Osteoblast (primary cell): ENCODE data around the gene TBC1D19. TPM values are rescaled to one million over a fixed set of nuclear protein-coding genes. Genes with fewer than 3 reads are reported as not detected.
A peak's percentile ranks its signal among the peaks of the same experiment; 100 is the strongest.
"Not testable (repeated sequence)": the region's sequence is repeated elsewhere in the genome, so short reads cannot be mapped to it uniquely, and the experiment has no call there.

ENCODE experiments used
- DNase-seq: peaks from one replicate; pipeline ENCODE4 v3.0.0; 2011; ENCODE audit warnings: low spot score, mixed read lengths; ENCODE audit not compliant: insufficient read length; ENCODE audit errors: missing footprints
- H2AFZ ChIP-seq: 2 replicates; pipeline ENCODE4 v1.6.0; 2011; ENCODE audit warnings: mild to moderate bottlenecking, low read length
- H3K27ac ChIP-seq: 2 replicates; pipeline ENCODE4 v1.5.1; 2011; ENCODE audit warnings: mild to moderate bottlenecking, low read depth, low read length, moderate library complexity
- H3K27me3 ChIP-seq: 2 replicates; pipeline ENCODE4 v1.6.0; 2012; ENCODE audit warnings: mild to moderate bottlenecking, control low read depth, inconsistent platforms, low read length, moderate library complexity; ENCODE audit not compliant: insufficient read depth
- H3K36me3 ChIP-seq: 2 replicates; pipeline ENCODE4 v1.5.1; 2011; ENCODE audit warnings: mild to moderate bottlenecking, low read length, control low read depth, moderate library complexity; ENCODE audit not compliant: insufficient read depth
- H3K4me1 ChIP-seq: 2 replicates; pipeline ENCODE4 v1.5.1; 2011; ENCODE audit warnings: mild to moderate bottlenecking, low read length, control low read depth, moderate library complexity; ENCODE audit not compliant: insufficient read depth
- H3K4me2 ChIP-seq: 2 replicates; pipeline ENCODE4 v1.6.0; 2011; ENCODE audit warnings: mild to moderate bottlenecking, low read length; ENCODE audit not compliant: insufficient read depth
- H3K4me3 ChIP-seq: fragments of 200-600 bp; sonication (generic); 3 replicates; pipeline ENCODE4 v1.5.1; 2012; ENCODE audit warnings: mild to moderate bottlenecking, low read length, inconsistent platforms; ENCODE audit not compliant: insufficient read depth
- H3K79me2 ChIP-seq: 2 replicates; pipeline ENCODE4 v1.6.0; 2012; ENCODE audit warnings: mild to moderate bottlenecking, low read length, control low read depth, inconsistent platforms; ENCODE audit not compliant: insufficient read depth
- H3K9me3 ChIP-seq: 2 replicates; pipeline ENCODE4 v1.5.1; 2011; ENCODE audit warnings: low read depth, low read length, control low read depth
- H4K20me1 ChIP-seq: 2 replicates; pipeline ENCODE4 v1.6.0; 2012; ENCODE audit warnings: mild to moderate bottlenecking, low read length, control low read depth; ENCODE audit not compliant: insufficient read depth
- CTCF ChIP-seq: IDR thresholded peaks from 2 replicates; pipeline ENCODE4 v1.5.1; 2011; ENCODE audit warnings: mild to moderate bottlenecking, low read depth, low read length, moderate library complexity; ENCODE audit errors: extremely low read depth
- total RNA-seq: library from RNA; depleted of rRNA; stranded (reverse); fragments of >200 nt; gene quantifications from 2 replicates; pipeline ENCODE4 v1.2.3, GENCODE V29; 2012

TBC1D19 gene, protein sequence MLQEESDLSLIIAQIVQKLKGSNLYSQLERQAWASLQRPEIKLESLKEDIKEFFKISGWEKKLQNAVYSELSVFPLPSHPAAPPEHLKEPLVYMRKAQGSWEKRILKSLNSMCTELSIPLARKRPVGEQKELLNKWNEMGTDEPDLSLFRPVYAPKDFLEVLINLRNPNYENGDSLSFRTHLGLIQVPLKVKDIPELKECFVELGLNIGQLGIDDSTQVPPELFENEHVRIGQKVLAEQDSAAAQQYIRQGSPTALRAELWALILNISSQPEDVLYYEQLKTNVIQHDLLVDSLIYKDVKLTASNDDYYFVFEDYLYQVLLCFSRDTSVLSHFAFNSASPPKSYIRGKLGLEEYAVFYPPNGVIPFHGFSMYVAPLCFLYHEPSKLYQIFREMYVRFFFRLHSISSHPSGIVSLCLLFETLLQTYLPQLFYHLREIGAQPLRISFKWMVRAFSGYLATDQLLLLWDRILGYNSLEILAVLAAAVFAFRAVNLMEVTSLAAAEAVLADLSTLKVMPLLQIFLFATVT
- total RNA-seq, result 49.2 and 56.1 TPM in 2 replicates

DNA sequence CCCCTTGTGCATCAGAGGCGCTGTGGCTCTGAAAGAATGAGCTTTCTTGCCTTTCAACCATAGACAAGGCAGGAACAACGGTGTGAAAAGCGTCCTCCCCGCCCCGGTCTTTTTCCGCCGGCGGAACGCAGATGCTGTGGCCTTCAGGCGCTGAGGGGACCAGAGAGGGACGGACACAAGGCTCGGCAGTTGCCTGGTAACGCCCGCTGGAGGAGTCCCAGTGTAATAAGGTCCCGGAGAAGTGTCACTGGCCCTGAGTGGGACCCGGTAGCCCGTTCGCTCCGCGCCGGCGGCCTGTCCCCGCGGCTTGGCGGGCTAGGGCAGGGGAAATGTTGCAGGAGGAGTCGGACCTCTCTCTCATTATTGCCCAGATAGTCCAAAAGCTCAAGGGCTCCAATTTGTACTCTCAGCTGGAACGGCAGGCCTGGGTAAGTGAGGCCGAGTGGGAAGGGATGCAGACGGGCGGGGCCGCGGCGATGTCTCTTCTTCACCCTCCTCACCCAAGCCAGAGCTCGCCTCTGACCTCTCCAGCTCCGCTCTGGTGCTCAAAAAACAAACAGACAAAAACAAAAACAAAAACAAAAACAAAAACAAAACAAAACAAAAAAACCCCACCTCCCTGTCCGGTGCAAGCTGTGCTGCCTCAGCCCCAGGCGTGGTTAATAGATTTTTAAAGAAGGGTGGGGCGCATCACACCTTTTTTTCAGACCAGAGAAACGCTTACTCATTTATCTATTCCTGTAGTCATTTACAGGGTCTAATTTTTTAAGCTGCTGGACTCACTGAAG lies at the start of gene TBC1D19:
TBC1D19 (plus strand) TSS at position 220 of the 788 bp plus-strand sequence; CDS start at position 330, 110 bp downstream.
- peak; percentile 85 for DNase-seq
- Histone ChIP-seq H3K9me3 (no peaks in the 10 kb centered on the region), H3K4me1 (peaks cover 22% of the 10 kb centered on the region), H3K4me2 (peak within 1 kb of the TSS; percentile 100), H3K4me3 (peak within 1 kb of the TSS; percentile 99), H3K27me3 (no peaks in the 10 kb centered on the region), H3K79me2 (peaks cover 47% of the 10 kb centered on the region), H3K27ac (peak within 1 kb of the TSS; percentile 86), H3K36me3 (no peaks in the 10 kb centered on the region), H2AFZ (peak within 1 kb of the TSS; percentile 100), H4K20me1 (no peaks in the 10 kb centered on the region)
- TF ChIP-seq CTCF, result no peak

DNA sequence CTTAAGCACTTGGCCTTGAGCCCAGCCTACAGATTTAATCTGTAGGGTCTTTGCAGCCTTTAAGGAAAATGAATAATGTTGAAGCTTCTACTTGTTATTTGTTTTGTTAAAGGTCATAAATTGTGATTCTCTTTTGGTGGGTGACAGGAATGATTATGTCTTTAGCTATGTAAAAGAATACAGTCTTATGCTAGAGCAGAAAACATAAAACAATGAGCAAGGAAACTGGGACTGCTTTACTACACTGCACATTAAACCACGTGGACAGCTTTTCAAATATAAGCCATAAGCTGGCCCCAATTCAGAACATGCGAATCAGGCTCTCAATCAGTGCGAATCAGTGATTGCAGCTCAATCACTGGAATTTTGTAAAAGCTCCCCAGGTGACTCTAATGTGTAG lies 40.9 kb upstream of the TBC1D19 start:
- Histone ChIP-seq H3K4me3 (no peak overlapping the region), H3K4me2 (no peak overlapping the region), H2AFZ (peak overlapping the region; percentile 43), H3K27ac (no peak overlapping the region), H3K4me1 (no peaks in the 10 kb centered on the region), H3K79me2 (no peaks in the 10 kb centered on the region), H4K20me1 (no peaks in the 10 kb centered on the region), H3K27me3 (no peaks in the 10 kb centered on the region), H3K36me3 (no peaks in the 10 kb centered on the region), H3K9me3 (peaks cover 2% of the 10 kb centered on the region)
- TF ChIP-seq CTCF, result no peak
- DNase-seq, result no peak

GRCh38 chr4:26544421-26544820 lies 39.5 kb upstream of the TBC1D19 start:
- no peaks in the 10 kb centered on the region for H3K36me3 ChIP-seq
- H3K4me2 ChIP-seq, result no peak overlapping the region
- no peak overlapping the region for H3K27ac ChIP-seq
- H3K4me1 ChIP-seq, result no peaks in the 10 kb centered on the region
- no peaks in the 10 kb centered on the region for H3K27me3 ChIP-seq
- no peak overlapping the region for H2AFZ ChIP-seq
- H3K4me3 ChIP-seq, result no peak overlapping the region
- TF ChIP-seq CTCF, result no peak
- peaks cover 2% of the 10 kb centered on the region for H3K9me3 ChIP-seq
- H3K79me2 ChIP-seq, result no peaks in the 10 kb centered on the region
- DNase-seq, result no peak
- no peaks in the 10 kb centered on the region for H4K20me1 ChIP-seq

DNA sequence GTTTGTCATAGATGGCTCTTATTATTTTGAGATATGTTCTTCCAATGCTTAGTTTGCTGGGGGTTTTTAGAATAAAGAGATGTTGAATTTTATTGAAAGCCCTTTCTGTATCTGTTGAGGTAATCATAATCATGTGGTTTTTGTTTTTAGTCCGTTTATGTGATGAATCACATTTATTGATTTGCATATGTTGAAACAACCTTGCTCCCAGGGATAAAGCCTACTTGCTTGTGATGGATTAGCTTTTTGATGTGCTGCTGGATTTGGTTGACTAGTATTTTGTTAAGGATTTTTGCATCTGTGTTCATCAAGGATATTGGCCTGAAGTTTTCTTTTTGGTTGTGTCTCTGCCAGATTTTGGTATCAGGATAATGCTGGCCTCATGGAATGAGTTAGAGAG lies 35.5 kb upstream of the TBC1D19 start:
- not testable (repeated sequence) for H3K4me1 ChIP-seq, H3K27ac ChIP-seq, DNase-seq, H3K4me2 ChIP-seq, H3K27me3 ChIP-seq, H3K79me2 ChIP-seq, H3K36me3 ChIP-seq, H4K20me1 ChIP-seq, H2AFZ ChIP-seq, H3K9me3 ChIP-seq, H3K4me3 ChIP-seq
